Measurements from ENCODE around the gene SMAP2. TPM values are rescaled to one million over a fixed set of nuclear protein-coding genes. Genes with fewer than 3 reads are reported as not detected.

The SMAP2 gene
- 12.6 and 14.1 TPM in 2 replicates for total RNA-seq

DNA sequence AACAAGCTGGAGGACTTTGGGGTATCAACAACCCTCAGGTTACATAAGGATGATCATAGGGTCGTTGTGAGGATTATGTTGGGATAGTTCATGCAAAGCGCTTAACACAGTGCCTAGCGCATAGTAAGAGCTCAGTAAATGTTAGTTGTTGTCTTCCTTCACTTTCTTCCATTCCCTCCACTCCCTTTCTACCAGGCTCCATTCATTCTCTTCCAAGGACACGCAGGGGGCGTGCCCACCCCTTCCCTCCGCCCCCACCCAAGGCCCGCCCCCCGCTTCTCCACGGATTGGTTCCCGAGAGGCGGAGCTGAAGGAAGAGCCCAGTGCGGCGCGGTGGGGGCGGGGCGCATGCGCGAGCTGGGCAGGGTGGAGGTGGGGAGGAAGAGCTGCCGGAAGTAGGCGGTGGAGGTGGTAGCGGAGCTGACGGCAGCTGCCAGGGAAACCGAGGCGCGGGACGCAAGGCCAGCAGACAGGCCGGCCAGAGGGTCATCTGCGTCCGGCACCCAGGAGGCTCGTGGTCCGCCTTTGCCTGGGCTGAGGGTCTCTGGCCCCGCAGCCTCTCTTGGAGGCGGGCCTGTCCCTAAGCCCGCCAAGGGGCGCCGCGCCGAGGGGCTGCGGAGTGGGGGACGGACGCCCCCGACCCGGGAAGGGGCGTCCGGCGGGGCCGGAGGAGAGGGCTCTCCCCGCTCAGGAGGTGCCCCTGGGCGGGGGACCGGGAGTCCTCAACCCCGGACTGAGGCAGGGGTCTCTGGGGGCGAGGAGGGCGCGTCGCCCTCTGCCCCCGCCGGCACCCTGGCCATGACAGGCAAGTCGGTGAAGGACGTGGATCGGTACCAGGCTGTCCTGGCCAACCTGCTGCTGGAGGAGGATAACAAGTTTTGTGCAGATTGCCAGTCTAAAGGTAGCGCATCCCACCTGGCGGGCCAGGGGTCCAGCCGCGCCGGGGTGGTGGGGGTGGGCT is at the start of gene SMAP2:
Gene SMAP2 (plus strand): TSS at position 405 of the 961 bp plus-strand sequence. CDS start 394 bp downstream, at position 799.

GRCh38 chr1:40449684-40450494 is 76.4 kb downstream of the SMAP2 start, which contains the start of gene ZFP69B:
TSS of gene ZFP69B (plus strand) at chr1:40450476. CDS start at chr1:40450962, 486 bp downstream.

Other genes with a start within 250 kb of the SMAP2 start
- gene RLF, start 212.3 kb upstream of the SMAP2 start, total RNA-seq, result 13.0 and 14.4 TPM in 2 replicates
- gene TMCO2, start 125.8 kb upstream of the SMAP2 start, total RNA-seq, result not detected in 2 replicates
- 36.6 and 44.4 TPM in 2 replicates for gene ZMPSTE24, start 115.5 kb upstream of the SMAP2 start, total RNA-seq
- gene COL9A2, start 56.4 kb upstream of the SMAP2 start, total RNA-seq, result 1.1 and 1.3 TPM in 2 replicates
- 0.44 and 2.5 TPM in 2 replicates for gene ZFP69B, start 76.7 kb downstream of the SMAP2 start, total RNA-seq
- 2.7 and 2.8 TPM in 2 replicates for gene ZFP69, start 103.6 kb downstream of the SMAP2 start, total RNA-seq
- 7.1 and 9.9 TPM in 2 replicates for gene EXO5, start 135.0 kb downstream of the SMAP2 start, total RNA-seq
- 1.2 and 1.5 TPM in 2 replicates for gene ZNF684, start 157.9 kb downstream of the SMAP2 start, total RNA-seq

All from cardiac ventricle fibroblast (primary cell).